ENCODE data around the gene PIR.

The PIR gene

GRCh38 chrX:15475486-15475885 is 17.6 kb downstream of the PIR start:
- DNase-seq, result no peak

DNA sequence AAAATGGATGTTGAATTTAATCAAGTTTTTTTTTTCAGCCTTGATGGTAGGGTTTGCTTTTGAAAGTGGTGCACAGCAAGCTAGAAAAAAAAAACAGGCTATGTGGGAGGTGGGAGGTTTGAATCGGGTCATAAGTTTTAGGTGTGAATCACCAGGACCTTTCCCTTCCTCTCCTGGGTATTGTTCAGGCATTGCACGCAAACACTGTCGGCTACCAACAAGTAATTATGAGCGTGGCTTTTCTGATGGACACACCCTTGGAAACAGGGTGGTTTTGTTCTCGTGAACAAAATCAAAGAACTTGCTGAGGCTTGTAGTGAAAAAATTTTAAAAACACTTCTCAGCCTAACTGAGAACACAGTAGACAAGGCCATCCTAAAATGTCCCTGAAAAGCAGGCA is 18.1 kb downstream of the PIR start:
- DNase-seq, result no peak

DNA sequence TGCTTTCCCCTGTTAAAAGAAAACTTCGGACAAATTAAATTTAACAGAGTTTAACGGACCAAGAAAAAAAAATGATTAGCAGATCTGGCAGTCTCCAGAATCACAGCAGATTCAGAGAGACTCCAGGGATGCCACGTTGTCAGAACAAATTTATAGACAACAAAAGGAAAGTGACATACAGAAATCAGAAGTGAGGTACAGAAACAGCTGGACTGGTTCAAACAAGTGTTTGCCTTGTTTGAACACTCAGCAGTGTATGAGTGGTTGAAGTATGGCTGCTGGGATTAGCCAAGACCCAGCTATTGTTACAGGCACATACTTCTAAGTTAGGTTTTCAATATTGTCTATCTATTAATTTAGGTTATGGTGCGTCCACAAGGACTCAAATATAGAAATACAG is 19.1 kb downstream of the PIR start:
- no peak for DNase-seq

- DNase-seq, result no peak
Observed at GRCh38 chrX:15472531-15472930, 20.6 kb downstream of the PIR start.

DNA sequence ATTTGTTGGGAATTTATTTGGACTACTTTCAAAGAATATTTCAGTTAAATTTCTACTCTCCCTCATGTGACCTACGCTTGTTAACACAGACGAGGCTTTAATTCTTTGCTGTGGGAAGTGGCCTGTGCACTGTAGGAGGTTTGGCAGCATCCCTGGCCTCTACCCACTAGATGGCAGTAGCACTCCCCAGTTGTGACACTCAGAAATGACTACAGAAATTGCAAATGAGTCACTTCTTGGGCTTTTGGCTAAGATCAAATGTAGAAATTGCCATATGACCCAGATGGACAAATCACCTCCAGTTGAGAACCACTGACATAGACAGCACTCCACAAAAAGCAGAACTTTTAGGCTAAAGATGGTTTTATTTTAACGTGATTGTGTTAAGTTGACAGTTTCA is 22.1 kb downstream of the PIR start:
- DNase-seq, result peak; percentile 52 to 66

DNA sequence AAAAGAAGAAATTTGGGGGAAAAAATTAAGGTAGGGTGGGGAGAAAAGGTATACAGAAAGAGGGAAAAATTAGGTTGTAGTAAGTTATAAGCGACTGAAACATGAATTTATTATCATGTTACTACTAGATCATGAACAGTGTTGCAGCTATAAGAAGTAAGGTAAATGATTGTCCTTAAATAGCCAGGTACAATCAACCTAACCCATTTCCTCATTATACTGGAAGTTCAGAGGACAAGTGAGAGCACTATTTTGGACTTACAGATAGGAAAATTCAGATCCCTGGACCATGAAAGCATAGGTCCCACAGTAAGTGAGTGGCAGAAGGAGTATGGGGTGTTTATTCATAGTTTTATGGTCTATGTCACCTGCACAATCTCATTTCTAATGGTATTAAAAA is 23.5 kb downstream of the PIR start:
- no peak for DNase-seq

DNA sequence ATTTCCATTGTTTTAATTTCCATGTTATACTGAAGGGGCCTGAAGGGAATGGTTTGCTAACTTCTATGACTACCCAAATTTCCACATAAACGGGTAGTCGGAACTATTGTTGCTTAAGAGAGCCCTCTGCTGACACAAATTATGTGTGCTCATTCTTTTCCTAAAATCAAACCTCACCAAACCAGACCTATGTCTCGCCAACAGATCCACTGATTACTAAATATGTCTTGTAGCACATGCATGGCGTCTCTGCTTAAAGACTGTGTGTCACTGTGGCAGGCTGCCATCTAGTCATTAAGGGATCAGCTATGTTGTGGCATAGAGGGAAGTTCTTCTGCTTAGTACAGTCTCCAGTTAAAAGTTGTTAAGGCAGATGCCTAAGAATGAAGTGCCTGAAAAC is 25.1 kb downstream of the PIR start:
- DNase-seq, result no peak

- peak in 1 of 2 experiments; percentile 6 for DNase-seq
Observed at GRCh38 chrX:15465896-15466651, 27.1 kb downstream of the PIR start.

GRCh38 chrX:15465347-15465746 is 27.8 kb downstream of the PIR start:
- DNase-seq, result no peak

DNA sequence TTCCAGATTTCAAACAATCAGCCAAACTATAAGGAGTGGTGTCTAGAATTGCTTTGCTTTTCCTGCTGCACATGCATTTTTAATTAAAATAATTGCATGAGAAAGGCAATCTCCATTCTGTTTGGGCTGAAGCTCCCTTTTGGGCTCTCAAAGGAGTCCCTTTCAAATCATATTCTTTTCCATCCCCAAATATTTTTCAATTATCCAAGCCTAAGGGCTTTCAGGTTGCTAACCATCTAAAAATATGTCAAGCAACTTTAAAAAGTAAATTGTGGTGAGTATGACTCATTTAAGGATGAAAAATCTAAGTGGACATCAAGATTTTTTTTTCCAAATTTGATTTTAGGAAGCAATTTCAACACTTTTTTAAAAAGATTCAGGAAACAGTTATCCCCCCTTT is 28.4 kb downstream of the PIR start:
- DNase-seq, result no peak

DNA sequence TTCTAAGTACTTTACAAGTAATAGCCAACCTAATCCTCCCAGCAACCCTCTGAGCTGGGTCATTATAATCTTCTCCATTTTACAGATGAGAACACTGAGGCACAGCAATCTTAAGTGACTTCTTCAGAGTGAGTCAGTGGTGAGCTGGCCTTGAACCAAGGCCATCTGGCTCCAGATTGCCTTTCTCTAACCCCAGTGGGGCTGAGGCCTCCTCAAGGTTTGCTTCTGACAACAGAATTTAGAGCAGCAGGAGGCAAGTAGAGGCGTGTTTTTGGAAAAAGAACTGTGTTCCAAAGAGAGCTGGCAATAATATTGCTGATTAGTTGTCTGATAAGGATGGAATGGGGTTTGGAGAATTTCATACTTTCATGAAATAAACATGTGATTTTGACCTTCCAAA is 41.2 kb downstream of the PIR start:
- DNase-seq, result no peak

- no peak for DNase-seq
Observed at GRCh38 chrX:15448010-15448639, 45.0 kb downstream of the PIR start.

DNA sequence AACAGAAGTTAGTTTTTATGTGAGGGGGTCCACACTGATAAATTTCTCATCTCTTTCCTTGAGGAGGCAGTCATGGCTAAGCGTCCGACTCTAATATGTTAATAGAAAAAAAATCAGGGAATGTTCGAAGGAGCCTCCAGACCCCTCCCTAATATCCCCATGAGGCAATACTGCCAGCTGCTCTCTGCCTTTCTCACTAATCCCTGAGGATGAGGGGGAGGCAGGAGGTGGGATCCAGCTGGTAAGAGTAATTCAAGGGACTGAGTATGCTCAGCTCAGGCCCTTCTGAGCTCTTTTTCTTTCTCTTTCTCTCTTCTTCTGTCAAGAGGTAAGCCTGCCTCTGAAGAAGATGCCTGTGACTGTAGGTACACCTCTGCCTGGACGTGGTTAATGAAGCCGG is 51.7 kb downstream of the PIR start:
- no peak for DNase-seq

GRCh38 chrX:15438332-15438731 is 54.8 kb downstream of the PIR start:
- no peak for DNase-seq

GRCh38 chrX:15437724-15438123 is 55.4 kb downstream of the PIR start:
- DNase-seq, result no peak

GRCh38 chrX:15435836-15436619 is 57.1 kb downstream of the PIR start:
- DNase-seq, result no peak

DNA sequence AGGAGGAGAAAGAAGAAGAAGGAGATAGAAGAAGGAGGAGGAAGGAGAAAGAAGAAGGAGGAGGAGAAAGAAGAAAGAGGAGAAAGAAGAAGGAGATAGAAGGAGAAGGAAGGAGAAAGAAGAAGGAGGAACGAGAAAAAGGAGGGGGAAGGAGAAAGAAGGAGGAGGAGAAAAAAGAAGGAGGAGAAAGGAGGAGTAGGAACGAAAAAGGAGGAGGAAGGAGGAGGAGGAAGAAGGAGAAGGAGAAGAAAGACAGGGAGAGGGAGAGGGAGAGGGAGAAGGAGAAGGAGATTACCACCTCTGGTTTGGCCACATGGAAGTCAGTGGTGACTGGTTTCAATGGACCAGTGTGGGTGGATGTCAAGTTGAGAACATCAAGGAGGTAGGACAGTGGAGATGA is 58.9 kb downstream of the PIR start:
- no peak for DNase-seq

GRCh38 chrX:15430584-15430983 is 62.5 kb downstream of the PIR start:
- DNase-seq, result no peak

DNA sequence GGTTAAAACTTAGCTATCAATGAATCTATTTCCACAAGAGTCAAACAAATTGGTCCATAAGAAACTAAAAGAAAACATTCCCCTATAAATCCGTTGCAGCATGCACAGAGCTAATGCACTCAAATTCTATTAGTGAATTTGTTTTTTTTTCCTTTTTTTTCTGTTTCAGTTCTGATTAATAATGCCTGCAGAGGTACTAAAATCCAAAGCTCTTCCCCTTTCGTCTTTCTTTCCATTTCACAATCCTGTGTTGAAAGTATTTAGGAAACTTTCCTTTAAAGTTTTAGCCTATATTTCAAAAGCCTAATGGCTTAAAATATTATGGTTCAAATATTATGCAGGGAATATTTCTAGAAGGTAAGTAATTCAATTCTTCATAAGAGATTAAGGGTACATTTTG is 63.1 kb downstream of the PIR start:
- DNase-seq, result no peak

DNA sequence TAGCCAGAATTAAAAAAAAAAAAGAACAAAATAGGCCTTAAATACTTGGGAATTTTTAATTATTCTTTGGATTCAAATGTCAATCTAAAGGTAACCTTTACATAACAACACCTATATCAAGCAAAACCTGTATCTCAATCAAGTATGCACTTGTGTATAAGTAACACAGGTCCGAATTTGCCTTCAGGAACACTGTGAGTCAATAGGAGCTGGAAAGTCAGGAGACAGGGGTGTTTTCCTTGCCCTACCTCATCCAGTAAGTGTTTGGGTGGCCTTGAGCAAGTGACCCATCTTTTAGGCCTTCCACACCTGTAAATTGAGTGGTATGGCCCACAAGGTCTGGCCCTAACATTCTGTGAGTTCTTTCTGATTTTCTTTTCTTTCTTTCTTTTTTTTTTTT is 68.1 kb downstream of the PIR start:
- DNase-seq, result no peak

- DNase-seq, result no peak
Observed at GRCh38 chrX:15418707-15419181, 74.4 kb downstream of the PIR start.

DNA sequence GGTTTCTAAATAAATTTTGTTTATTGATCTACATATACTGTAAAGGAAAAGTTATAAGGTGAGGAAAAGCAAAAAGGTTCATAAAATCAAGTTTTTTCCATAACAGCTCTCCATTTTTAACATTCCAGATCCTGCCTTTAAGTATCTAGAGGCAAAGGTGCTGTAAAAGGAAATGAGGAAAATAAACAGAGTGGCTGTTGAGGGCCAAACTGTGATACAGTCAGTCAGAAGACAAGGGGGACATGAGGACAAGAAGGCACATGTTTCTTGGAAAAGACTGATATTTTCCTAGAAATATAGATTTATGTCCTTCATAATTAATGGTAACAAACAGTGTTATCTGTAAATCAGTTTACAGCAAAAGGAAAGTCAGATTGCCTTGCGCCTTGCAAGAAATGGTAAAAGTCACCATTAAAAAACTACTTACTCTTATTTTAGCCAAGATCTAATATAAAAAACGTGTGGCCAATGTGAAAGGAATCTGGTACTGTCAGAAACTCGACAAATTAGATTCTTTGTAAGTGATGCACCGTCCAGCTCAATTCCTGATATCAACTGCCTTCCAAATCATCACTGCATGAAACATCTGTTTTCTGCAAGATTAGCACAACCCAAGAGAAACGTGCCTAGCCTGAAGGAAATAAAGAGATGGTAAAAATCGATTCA is 75.0 kb downstream of the PIR start:
- DNase-seq, result no peak
